Activated CD8-positive, alpha-beta T cell treated with anti-CD3 and anti-CD28 coated beads, Interleukin-2, amount 10 ng/mL, durations not matched to agents 7 days and 5 days (primary cell): ENCODE data around the gene ADRA2A. TPM values are rescaled to one million over a fixed set of nuclear protein-coding genes. Genes with fewer than 3 reads are reported as not detected.

Source experiments
- ATAC-seq: fragments of 150-1000 bp; cut with Tn5 transposase; one replicate; pipeline ENCODE4 v1.10.0; 2021; ENCODE audit warnings: moderate library complexity
- CTCF ChIA-PET: fragments of 350-600 bp; sonication (Branson Sonifier 250); formaldehyde crosslinking; loops from one replicate; lab custom pipeline; 2021; ENCODE audit warnings: antibody characterized with exemption; lab: Charles Lee
- POLR2A ChIA-PET: fragments of 350-600 bp; sonication (Branson Sonifier 250); formaldehyde crosslinking; loops from one replicate; lab custom pipeline; 2021; ENCODE audit warnings: antibody characterized with exemption; lab: Charles Lee
- DNase-seq: peaks from one replicate; pipeline ENCODE4 v3.0.0-alpha.2; 2020
- H3K27ac Mint-ChIP-seq: one replicate; pipeline ENCODE4 v1.8.0; 2021; ENCODE audit warnings: mild to moderate bottlenecking, mixed read lengths
- H3K27me3 Mint-ChIP-seq: one replicate; pipeline ENCODE4 v1.8.0; 2021; ENCODE audit warnings: low read depth, mixed read lengths
- H3K36me3 Mint-ChIP-seq: one replicate; pipeline ENCODE4 v1.8.0; 2021; ENCODE audit warnings: low read depth, mixed read lengths
- H3K4me1 Mint-ChIP-seq: one replicate; pipeline ENCODE4 v1.8.0; 2021; ENCODE audit warnings: low read depth, mixed read lengths
- H3K4me3 Mint-ChIP-seq: one replicate; pipeline ENCODE4 v1.8.0; 2021; ENCODE audit warnings: mild to moderate bottlenecking, mixed read lengths
- H3K9me3 Mint-ChIP-seq: one replicate; pipeline ENCODE4 v1.8.0; 2022; ENCODE audit warnings: mixed read lengths; ENCODE audit not compliant: insufficient read depth
- total RNA-seq, 2 experiments: library from RNA; stranded (reverse); gene quantifications; one replicate each; pipeline ENCODE4 v1.2.3, GENCODE V29; 2021

The ADRA2A gene
- total RNA-seq, 2 experiments from 2014 or later = not detected

GRCh38 chr10:111103196-111103840 is 26.5 kb downstream of the ADRA2A start:
- CTCF ChIA-PET = no interaction called here
- no peaks in the 10 kb centered on the region for H3K36me3 Mint-ChIP-seq
- no peaks in the 10 kb centered on the region for H3K4me1 Mint-ChIP-seq
- no peak for DNase-seq
- ATAC-seq = no peak
- POLR2A ChIA-PET = no interaction called here
- H3K9me3 Mint-ChIP-seq = no peaks in the 10 kb centered on the region
- H3K4me3 Mint-ChIP-seq = no peak overlapping the region
- H3K27me3 Mint-ChIP-seq = peaks cover 4% of the 10 kb centered on the region
- H3K27ac Mint-ChIP-seq = no peak overlapping the region

- Mint-ChIP-seq H3K36me3 (no peaks in the 10 kb centered on the region), H3K9me3 (no peaks in the 10 kb centered on the region), H3K4me3 (no peak overlapping the region), H3K4me1 (no peaks in the 10 kb centered on the region), H3K27ac (no peak overlapping the region), H3K27me3 (peaks cover 4% of the 10 kb centered on the region)
- ChIA-PET POLR2A (no interaction called here), CTCF (no interaction called here)
- ATAC-seq (no peak), DNase-seq (no peak)
Measured at GRCh38 chr10:111104811-111105210, 28.0 kb downstream of the ADRA2A start.

- POLR2A ChIA-PET = no interaction called here
Measured at GRCh38 chr10:111106081-111106480, 29.3 kb downstream of the ADRA2A start.

GRCh38 chr10:111107023-111107422 is 30.2 kb downstream of the ADRA2A start:
- no peaks in the 10 kb centered on the region for H3K9me3 Mint-ChIP-seq
- no peak overlapping the region for H3K4me3 Mint-ChIP-seq
- no peaks in the 10 kb centered on the region for H3K4me1 Mint-ChIP-seq
- CTCF ChIA-PET = no interaction called here
- peaks cover 4% of the 10 kb centered on the region for H3K27me3 Mint-ChIP-seq
- H3K27ac Mint-ChIP-seq = no peak overlapping the region
- DNase-seq (no peak), ATAC-seq (no peak)
- POLR2A ChIA-PET = no interaction called here
- H3K36me3 Mint-ChIP-seq = no peaks in the 10 kb centered on the region

More at GRCh38 chr10:111106081-111106480, 29.3 kb downstream of the ADRA2A start:
- no peaks in the 10 kb centered on the region for H3K4me1 Mint-ChIP-seq
- H3K36me3 Mint-ChIP-seq = no peaks in the 10 kb centered on the region
- ATAC-seq = no peak
- no peaks in the 10 kb centered on the region for H3K9me3 Mint-ChIP-seq
- H3K4me3 Mint-ChIP-seq = no peak overlapping the region
- CTCF ChIA-PET = no interaction called here
- no peak overlapping the region for H3K27ac Mint-ChIP-seq
- peaks cover 4% of the 10 kb centered on the region for H3K27me3 Mint-ChIP-seq
- DNase-seq = no peak

- ChIA-PET CTCF (no interaction called here), POLR2A (no interaction called here)
- Mint-ChIP-seq H3K4me1 (no peaks in the 10 kb centered on the region), H3K27ac (no peak overlapping the region), H3K27me3 (peaks cover 4% of the 10 kb centered on the region), H3K36me3 (no peaks in the 10 kb centered on the region), H3K4me3 (no peak overlapping the region), H3K9me3 (no peaks in the 10 kb centered on the region)
- no peak for ATAC-seq
- DNase-seq = no peak
Measured at GRCh38 chr10:111107846-111108245, 31.0 kb downstream of the ADRA2A start.

GRCh38 chr10:111108441-111108840 is 31.6 kb downstream of the ADRA2A start:
- Mint-ChIP-seq H3K27me3 (peaks cover 4% of the 10 kb centered on the region), H3K9me3 (no peaks in the 10 kb centered on the region), H3K27ac (no peak overlapping the region), H3K36me3 (no peaks in the 10 kb centered on the region), H3K4me3 (no peak overlapping the region), H3K4me1 (no peaks in the 10 kb centered on the region)
- ATAC-seq = no peak
- DNase-seq = no peak
- ChIA-PET POLR2A (no interaction called here), CTCF (no interaction called here)

- H3K9me3 Mint-ChIP-seq = no peaks in the 10 kb centered on the region
- DNase-seq (no peak), ATAC-seq (no peak)
- peaks cover 2% of the 10 kb centered on the region for H3K27me3 Mint-ChIP-seq
- no peaks in the 10 kb centered on the region for H3K36me3 Mint-ChIP-seq
- no peak overlapping the region for H3K4me3 Mint-ChIP-seq
- H3K4me1 Mint-ChIP-seq = peaks cover 10% of the 10 kb centered on the region
- POLR2A ChIA-PET = no interaction called here
- CTCF ChIA-PET = no interaction called here
- no peak overlapping the region for H3K27ac Mint-ChIP-seq
Measured at GRCh38 chr10:111109501-111110242, 32.8 kb downstream of the ADRA2A start.

GRCh38 chr10:111110771-111111170 is 33.9 kb downstream of the ADRA2A start:
- ChIA-PET CTCF (no interaction called here), POLR2A (no interaction called here)
- DNase-seq = no peak
- no peak overlapping the region for H3K4me3 Mint-ChIP-seq
- no peak for ATAC-seq
- no peak overlapping the region for H3K27ac Mint-ChIP-seq
- H3K36me3 Mint-ChIP-seq = no peaks in the 10 kb centered on the region
- H3K9me3 Mint-ChIP-seq = no peaks in the 10 kb centered on the region
- peaks cover 2% of the 10 kb centered on the region for H3K27me3 Mint-ChIP-seq
- H3K4me1 Mint-ChIP-seq = peaks cover 13% of the 10 kb centered on the region

- H3K27me3 Mint-ChIP-seq = no peaks in the 10 kb centered on the region
- ChIA-PET CTCF (no interaction called here), POLR2A (no interaction called here)
- H3K4me3 Mint-ChIP-seq = no peak overlapping the region
- no peak overlapping the region for H3K27ac Mint-ChIP-seq
- DNase-seq (no peak), ATAC-seq (no peak)
- H3K4me1 Mint-ChIP-seq = peaks cover 13% of the 10 kb centered on the region
- no peaks in the 10 kb centered on the region for H3K9me3 Mint-ChIP-seq
- no peaks in the 10 kb centered on the region for H3K36me3 Mint-ChIP-seq
Measured at GRCh38 chr10:111112333-111112732, 35.5 kb downstream of the ADRA2A start.

- Mint-ChIP-seq H3K4me1 (peaks cover 13% of the 10 kb centered on the region), H3K27ac (no peak overlapping the region), H3K27me3 (no peaks in the 10 kb centered on the region), H3K4me3 (no peak overlapping the region), H3K36me3 (no peaks in the 10 kb centered on the region), H3K9me3 (no peaks in the 10 kb centered on the region)
- ChIA-PET CTCF (no interaction called here), POLR2A (no interaction called here)
- ATAC-seq = no peak
- no peak for DNase-seq
Measured at GRCh38 chr10:111113238-111113960, 36.6 kb downstream of the ADRA2A start.

- Mint-ChIP-seq H3K27me3 (no peaks in the 10 kb centered on the region), H3K4me3 (no peak overlapping the region), H3K4me1 (peaks cover 13% of the 10 kb centered on the region), H3K9me3 (no peaks in the 10 kb centered on the region), H3K36me3 (no peaks in the 10 kb centered on the region), H3K27ac (no peak overlapping the region)
- POLR2A ChIA-PET = no interaction called here
- CTCF ChIA-PET = no interaction called here
- DNase-seq (no peak), ATAC-seq (no peak)
Measured at GRCh38 chr10:111113961-111114757, 37.3 kb downstream of the ADRA2A start.
